Measurements from ENCODE around the gene FIBIN.
"Not testable (repeated sequence)": the region's sequence is repeated elsewhere in the genome, so short reads cannot be mapped to it uniquely, and the experiment has no call there.

The FIBIN gene

GRCh38 chr11:26971961-26972360 is 22.0 kb upstream of the FIBIN start:
- Histone ChIP-seq H3K36me3 (no peaks in the 10 kb centered on the region), H3K4me3 (ENCODE audit: low read depth, low read length) (no peak overlapping the region), H3K4me1 (no peaks in the 10 kb centered on the region), H3K27me3 (no peaks in the 10 kb centered on the region), H3K9me3 (no peaks in the 10 kb centered on the region)
- DNase-seq = no peak
- no peak for TF ChIP-seq CTCF (IDR thresholded peaks at IDR 0.05; ENCODE audit: low read depth, low read length)

- H3K9me3 ChIP-seq = no peaks in the 10 kb centered on the region
- no peak for DNase-seq
- no peaks in the 10 kb centered on the region for H3K27me3 ChIP-seq
- H3K36me3 ChIP-seq = no peaks in the 10 kb centered on the region
- no peaks in the 10 kb centered on the region for H3K4me1 ChIP-seq
- no peak overlapping the region for H3K4me3 ChIP-seq (ENCODE audit: low read depth, low read length)
- TF ChIP-seq CTCF (IDR thresholded peaks at IDR 0.05; ENCODE audit: low read depth, low read length) = no peak
Measured at GRCh38 chr11:26974069-26974783, 19.7 kb upstream of the FIBIN start.

GRCh38 chr11:26974996-26975395 is 18.9 kb upstream of the FIBIN start:
- no peaks in the 10 kb centered on the region for H3K4me1 ChIP-seq
- no peak for TF ChIP-seq CTCF (IDR thresholded peaks at IDR 0.05; ENCODE audit: low read depth, low read length)

GRCh38 chr11:26976389-26976788 is 17.5 kb upstream of the FIBIN start:
- no peak for DNase-seq
- H3K4me1 ChIP-seq = no peaks in the 10 kb centered on the region
- TF ChIP-seq CTCF (IDR thresholded peaks at IDR 0.05; ENCODE audit: low read depth, low read length) = no peak
- no peak overlapping the region for H3K4me3 ChIP-seq (ENCODE audit: low read depth, low read length)
- no peaks in the 10 kb centered on the region for H3K27me3 ChIP-seq
- no peaks in the 10 kb centered on the region for H3K9me3 ChIP-seq
- no peaks in the 10 kb centered on the region for H3K36me3 ChIP-seq

More at GRCh38 chr11:26974996-26975395, 18.9 kb upstream of the FIBIN start:
- Histone ChIP-seq H3K27me3 (no peaks in the 10 kb centered on the region), H3K9me3 (no peaks in the 10 kb centered on the region), H3K36me3 (no peaks in the 10 kb centered on the region), H3K4me3 (ENCODE audit: low read depth, low read length) (no peak overlapping the region)
- DNase-seq = no peak

- H3K9me3 ChIP-seq; H3K27me3 ChIP-seq; DNase-seq; H3K36me3 ChIP-seq; H3K4me3 ChIP-seq (ENCODE audit: low read depth, low read length); H3K4me1 ChIP-seq: not testable (repeated sequence)
Measured at GRCh38 chr11:26977209-26977608, 16.7 kb upstream of the FIBIN start.

- Histone ChIP-seq H3K9me3 (no peaks in the 10 kb centered on the region), H3K27me3 (no peaks in the 10 kb centered on the region), H3K4me1 (no peaks in the 10 kb centered on the region), H3K36me3 (no peaks in the 10 kb centered on the region), H3K4me3 (ENCODE audit: low read depth, low read length) (no peak overlapping the region)
- TF ChIP-seq CTCF (IDR thresholded peaks at IDR 0.05; ENCODE audit: low read depth, low read length) = no peak
- no peak for DNase-seq
Measured at GRCh38 chr11:26983645-26984044, 10.3 kb upstream of the FIBIN start.

Measured in BE2C (cell line).